ENCODE data around the gene KCNJ18.
"Not testable (repeated sequence)": the region's sequence is repeated elsewhere in the genome, so short reads cannot be mapped to it uniquely, and the experiment has no call there.

The KCNJ18 gene

GRCh38 chr17:21683897-21684296 lies 8.4 kb upstream of the KCNJ18 start:
- in situ Hi-C loops (cut with HindIII; ENCODE audit: low sequenced_read_pairs): not testable (repeated sequence)

DNA sequence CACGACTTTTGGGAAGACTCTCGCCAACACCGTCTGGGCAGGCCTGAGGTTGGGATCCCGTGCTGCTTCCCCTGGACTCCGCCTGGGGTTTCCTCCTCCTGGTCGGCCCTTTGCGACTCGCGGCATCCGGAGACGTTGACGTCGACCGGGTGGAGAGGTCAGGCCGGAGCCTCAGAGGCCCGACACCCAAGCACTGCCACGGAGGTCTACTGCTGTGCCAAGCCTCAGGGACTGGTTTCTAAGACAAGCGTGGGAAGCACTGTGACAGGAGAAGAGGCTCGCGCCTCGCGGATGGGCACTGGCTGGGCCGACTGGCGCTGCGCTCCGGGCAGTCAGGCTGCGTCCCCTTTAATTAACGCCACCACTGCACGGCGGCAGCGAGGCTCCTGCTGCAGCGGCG lies 7.9 kb upstream of the KCNJ18 start:
- in situ Hi-C loops (cut with HindIII; ENCODE audit: low sequenced_read_pairs): not testable (repeated sequence)

DNA sequence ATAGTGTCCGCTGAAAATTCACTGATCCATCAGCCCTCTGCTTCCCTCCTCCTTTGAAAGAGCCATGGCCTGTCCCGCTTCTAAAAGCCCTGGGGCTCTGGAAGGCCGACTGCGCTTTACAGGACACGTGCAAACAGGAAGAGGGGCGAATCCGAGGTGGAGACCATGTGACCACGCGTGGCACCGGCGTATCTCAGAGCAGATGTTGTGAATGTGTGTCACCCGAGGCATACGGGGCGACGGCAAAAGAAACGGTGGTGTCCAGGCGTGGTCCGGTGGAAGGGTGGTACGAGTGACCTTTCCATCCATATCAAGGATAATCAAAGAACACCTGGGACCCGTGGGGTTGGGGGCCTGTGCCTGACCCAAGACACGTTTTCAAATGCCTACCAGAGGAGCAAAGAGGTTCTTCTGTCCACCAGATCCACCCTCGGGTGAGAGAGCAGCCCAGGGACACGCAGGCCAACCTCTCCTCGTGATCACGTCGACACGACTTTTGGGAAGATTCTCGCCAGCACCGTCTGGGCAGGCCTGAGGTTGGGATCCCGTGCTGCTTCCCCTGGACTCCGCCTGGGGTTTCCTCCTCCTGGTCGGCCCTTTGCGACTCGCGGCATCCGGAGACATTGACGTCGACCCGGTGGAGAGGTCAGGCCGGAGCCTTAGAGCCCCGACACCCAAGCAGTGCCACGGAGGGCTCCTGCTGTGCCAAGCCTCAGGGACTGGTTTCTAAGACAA lies 7.1 kb upstream of the KCNJ18 start:
- in situ Hi-C loops (cut with HindIII; ENCODE audit: low sequenced_read_pairs): not testable (repeated sequence)

DNA sequence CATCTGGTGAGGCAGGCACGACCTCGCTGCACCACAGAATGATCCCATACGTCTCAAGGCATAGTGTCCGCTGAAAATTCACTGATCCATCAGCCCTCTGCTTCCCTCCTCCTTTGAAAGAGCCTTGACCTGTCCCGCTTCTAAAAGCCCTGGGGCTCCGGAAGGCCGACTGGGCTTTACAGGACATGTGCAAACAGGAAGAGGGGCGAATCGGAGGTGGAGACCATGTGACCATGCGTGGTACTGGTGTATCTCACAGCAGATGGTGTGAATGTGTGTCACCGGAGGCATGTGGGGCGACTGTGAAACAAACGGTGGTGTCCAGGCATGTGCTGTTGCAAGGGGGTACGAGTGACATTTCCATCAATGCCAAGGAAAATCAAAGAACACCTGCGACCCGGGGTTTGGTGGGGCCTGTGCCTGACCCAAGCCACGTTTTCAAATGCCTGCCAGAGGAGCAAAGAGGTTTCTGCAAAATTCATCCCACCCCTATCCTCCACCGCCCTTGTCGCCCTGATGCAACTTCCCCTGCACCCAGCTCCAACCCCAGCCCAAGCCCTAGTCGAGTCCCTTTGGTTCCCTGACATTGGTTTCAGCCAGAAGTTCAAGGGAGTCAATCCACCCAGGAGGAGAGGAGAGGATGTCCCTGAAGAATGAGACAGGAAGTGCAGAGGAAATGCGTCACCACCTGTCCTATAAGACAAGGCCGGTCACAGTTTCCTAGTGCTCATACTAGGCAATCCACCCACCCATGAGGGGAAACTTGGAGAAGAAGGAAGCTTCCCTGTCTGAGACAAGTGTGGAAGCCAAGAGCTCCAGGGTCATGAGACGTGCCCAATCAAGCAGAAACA lies 5.9 kb upstream of the KCNJ18 start:
- in situ Hi-C loops (cut with HindIII; ENCODE audit: low sequenced_read_pairs): no loop called here

GRCh38 chr17:21687136-21687953 lies 5.0 kb upstream of the KCNJ18 start:
- in situ Hi-C loops (cut with HindIII; ENCODE audit: low sequenced_read_pairs): no loop called here

- in situ Hi-C loops (cut with HindIII; ENCODE audit: low sequenced_read_pairs): no loop called here
Observed at GRCh38 chr17:21688293-21688949, 3.9 kb upstream of the KCNJ18 start.

DNA sequence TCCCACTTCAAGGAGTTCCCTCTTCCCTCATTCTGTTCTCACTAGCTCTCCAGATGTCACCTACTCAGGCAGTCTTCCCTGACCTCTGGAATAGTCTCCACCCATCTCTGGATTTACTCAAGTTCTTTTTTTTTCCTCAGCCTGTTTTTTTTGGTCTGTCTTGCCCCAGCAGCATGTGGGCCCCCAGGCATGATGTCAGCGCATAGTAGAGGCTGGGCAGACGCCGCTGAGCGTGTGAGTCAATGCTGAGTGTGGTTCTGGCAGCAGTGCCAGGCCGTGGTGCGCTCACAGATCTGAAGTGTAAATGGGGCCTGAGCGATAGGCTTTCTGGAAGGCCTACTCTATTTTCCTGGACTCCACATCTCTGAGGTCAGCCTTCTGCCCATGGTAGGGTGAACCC lies 2.7 kb upstream of the KCNJ18 start:
- in situ Hi-C loops (cut with HindIII; ENCODE audit: low sequenced_read_pairs): no loop called here

DNA sequence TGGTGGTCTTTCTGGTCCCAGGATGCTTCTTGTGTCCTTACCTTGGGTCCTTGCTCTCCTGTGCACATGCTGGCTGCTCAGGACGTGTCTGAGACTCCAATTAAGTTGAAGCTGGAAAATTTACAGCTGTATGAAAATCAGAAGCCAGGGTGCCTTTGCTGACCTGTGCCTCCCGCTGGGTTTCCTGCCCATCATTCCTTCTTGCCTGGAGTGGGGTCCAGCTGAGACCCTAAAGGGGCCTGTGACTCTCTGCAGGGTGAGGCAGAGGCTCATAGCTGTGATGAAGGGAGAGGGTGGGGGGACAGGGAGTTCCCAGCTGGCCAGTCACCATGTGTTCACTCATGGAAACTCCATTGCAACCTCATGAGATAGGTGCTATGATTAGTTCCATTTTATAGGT lies 1.5 kb upstream of the KCNJ18 start:
- in situ Hi-C loops (cut with HindIII; ENCODE audit: low sequenced_read_pairs): not testable (repeated sequence)

DNA sequence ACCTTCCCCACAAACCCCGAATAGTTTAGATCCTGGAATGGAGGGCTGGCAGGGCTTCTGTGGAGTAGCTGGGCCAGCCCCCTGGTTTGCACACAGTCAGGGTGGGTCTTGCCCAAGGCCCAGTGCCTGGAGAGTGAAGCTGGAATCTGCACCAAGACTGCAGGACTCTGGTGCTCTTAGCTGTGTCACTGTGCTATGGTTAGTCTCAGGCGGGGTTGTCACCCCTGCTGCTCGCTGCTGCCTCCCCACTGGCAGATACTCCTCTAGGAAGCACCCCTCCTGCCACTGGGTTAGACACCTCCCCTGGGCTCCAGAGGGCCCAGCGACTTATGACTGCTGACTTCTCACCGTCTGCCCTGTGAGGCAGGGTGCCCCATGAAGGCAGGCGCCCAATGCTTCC lies 842 bp upstream of the KCNJ18 start:
- in situ Hi-C loops (cut with HindIII; ENCODE audit: low sequenced_read_pairs): not testable (repeated sequence)

DNA sequence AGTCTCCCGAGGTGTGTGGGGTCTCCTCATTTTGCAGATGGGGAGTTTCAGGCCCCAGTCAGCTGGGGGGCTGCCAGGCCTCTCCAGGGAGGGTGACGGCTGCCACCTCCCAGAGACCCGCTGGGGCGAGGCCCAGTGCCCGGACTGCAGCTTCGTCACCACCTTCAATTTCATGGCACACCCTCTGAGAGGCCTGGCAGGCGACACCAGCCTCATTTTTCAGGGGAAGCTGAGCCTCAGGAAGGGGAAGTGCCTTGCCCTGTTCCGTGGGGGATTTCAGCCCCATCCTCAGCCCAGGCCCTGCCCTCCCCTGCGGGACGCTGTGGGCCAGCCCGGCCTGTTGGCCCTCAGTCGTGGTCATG lies 362 bp downstream of the KCNJ18 start:
- in situ Hi-C loops (cut with HindIII; ENCODE audit: low sequenced_read_pairs): not testable (repeated sequence)

DNA sequence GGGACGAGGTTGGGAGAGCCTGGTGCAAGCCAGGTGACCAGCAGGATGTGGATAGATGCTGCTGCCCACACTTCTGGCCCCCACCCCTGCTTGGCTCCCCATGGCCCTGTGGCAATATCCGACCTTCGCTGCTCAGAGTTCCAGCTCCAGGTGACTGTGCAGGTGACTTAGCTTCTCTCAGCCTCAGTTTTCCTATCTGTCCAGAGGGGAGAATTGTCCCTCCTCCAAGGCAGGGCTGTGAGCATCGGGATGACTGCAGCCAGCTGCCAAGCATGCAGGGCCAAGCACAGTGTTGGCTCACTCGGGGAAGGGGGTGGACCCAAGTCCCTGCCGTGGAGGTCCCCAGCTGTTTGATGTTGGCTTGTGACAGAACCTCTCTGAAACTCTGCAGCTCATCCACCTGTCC lies 1.1 kb downstream of the KCNJ18 start:
- in situ Hi-C loops (cut with HindIII; ENCODE audit: low sequenced_read_pairs): not testable (repeated sequence)

DNA sequence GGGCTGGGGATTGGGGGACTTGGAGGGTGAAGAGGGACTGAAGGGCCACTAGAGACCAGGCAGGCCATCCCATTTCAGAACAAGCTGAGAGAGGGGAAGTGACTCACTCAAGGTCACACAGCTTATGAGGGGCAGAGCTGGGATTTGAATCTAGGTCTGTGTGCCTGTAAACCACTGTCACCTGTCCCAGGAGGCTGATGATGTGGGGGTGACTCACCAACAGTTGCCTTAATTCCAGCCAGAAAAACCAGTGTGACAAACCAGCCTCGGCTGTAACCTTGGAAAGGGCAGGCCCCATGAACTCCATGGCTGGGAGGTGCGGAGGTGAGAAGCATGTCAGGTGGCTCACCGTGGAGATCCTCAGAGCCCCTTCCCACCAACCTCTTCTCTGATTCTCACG lies 1.6 kb downstream of the KCNJ18 start:
- in situ Hi-C loops (cut with HindIII; ENCODE audit: low sequenced_read_pairs): not testable (repeated sequence)

- in situ Hi-C loops (cut with HindIII; ENCODE audit: low sequenced_read_pairs): not testable (repeated sequence)
Observed at GRCh38 chr17:21696227-21696626, 3.9 kb downstream of the KCNJ18 start.

DNA sequence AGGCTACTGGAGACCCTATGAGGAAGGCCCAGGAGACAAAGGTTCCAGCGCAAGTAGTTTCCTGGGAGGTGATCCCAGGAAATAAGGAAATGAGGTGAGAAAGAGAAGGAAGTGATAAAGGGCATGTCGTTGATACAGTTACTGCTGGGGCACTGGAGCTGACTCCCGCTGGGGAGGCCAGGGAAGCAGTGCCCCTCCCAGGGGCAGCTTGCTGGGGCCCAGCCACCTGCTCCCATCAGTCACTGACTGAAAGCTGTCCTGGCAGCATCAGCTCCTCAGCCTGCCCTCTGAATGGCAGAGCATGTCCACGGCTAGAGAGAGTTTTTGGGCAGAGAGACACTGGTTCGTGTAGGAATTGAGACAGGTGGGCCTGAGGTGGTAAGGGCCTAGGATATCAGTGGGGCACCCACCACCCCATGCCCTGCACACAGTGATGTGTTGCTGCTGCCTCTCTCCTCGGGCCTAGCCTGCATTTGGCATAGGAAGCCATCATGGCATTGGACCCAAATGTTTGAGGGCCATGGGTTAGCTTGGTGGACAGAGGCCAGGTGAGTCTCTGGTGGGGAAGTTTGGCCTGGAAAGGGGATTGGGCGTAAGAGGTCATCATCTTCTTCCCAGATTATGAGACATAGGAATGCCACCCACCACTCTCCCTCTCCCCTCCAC lies 4.7 kb downstream of the KCNJ18 start:
- in situ Hi-C loops (cut with HindIII; ENCODE audit: low sequenced_read_pairs): not testable (repeated sequence)

DNA sequence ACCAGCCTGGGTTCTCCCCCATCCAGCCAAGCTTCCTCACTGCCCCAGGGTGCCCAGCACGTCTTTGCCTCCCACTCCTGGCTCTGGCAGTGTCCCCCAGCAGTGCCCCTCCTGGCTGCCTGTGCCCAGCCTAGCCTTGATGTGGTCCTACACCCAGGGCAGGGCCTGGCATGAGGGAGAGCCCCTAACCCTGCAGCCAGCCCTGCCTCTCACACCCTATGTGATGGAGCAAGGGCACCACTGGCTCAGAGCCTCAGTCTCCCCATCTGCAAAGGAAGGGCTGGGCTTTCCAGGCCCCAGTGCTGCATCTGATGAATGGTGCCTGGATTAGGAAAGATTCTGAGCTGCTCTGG lies 5.2 kb downstream of the KCNJ18 start:
- in situ Hi-C loops (cut with HindIII; ENCODE audit: low sequenced_read_pairs): not testable (repeated sequence)

GRCh38 chr17:21698437-21699075 lies 6.2 kb downstream of the KCNJ18 start:
- in situ Hi-C loops (cut with HindIII; ENCODE audit: low sequenced_read_pairs): not testable (repeated sequence)

- in situ Hi-C loops (cut with HindIII; ENCODE audit: low sequenced_read_pairs): not testable (repeated sequence)
Observed at GRCh38 chr17:21699124-21699523, 6.8 kb downstream of the KCNJ18 start.

GRCh38 chr17:21699573-21700236 lies 7.4 kb downstream of the KCNJ18 start:
- in situ Hi-C loops (cut with HindIII; ENCODE audit: low sequenced_read_pairs): not testable (repeated sequence)

GRCh38 chr17:21701090-21701489 lies 8.8 kb downstream of the KCNJ18 start:
- in situ Hi-C loops (cut with HindIII; ENCODE audit: low sequenced_read_pairs): not testable (repeated sequence)
